Activated CD4-positive, CD25-positive, alpha-beta regulatory T cell (primary cell): ENCODE measurements around the gene OGN.

Experiments
- DNase-seq, 4 experiments: peaks; one replicate each; lab custom pipeline; 2025; lab: John Stamatoyannopoulos, UW

Gene OGN

DNA sequence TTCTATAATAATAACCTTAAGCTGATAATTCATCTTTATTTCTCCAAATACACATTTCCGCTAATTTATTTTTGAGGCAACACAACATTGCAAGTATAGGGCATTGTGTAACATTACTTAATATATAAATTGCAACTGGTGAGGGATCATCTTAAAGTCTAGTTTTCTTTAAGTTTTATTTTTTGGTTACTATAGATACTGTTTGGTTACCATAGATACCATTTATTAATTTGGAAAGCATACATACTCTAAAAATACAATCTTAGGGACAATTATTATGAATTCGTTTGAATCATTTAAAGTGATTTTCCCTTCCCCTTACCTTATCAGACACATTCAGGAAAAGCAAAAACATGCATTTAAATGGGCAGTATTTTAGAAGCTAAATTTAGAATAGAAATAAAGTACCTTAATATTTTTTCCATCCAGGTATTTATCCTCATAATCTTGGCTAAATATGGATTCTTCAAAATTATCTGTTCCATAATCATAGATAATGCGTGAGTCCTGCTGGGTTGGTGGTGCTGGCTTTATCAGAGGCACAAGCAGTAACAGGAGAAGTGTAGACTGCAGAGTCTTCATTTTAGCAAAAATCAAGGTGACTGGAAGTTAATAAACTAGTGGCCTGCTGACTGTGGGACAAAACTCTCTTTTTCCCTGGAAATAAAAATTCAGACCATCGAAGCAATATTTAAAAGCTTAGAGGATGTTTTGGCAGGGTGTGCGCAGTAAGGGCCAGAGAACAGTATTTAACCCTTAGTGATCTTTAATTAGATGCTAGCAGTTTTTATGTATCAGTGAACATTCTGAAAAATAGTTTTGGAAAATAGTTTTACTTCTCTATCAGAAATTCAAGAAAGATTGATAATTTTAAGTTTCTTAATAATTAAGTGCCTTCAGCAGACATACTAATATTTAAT is 1.3 kb downstream of the OGN start:
- no peak for DNase-seq

- DNase-seq, result no peak
These were observed 2.0 kb downstream of the OGN start for GRCh38 chr9:92402360-92402759.

DNA sequence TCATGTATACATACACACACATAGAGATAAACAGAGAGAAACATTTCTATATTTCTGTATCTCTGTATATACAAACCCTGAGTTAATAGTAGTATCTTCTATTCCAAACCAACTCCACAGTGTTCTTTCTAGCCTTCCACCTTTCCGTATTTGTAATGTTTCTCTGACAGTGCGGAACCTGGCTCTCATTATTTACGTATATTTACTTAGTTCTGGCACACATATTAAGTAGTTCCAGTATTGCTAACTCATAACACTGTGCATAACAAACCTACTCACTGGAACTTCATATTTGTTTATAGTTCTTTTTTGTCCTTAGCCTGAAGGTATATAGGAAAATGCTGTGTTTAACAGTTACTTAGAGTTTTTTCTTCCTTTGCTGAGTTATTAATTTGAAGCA is 6.5 kb downstream of the OGN start:
- DNase-seq, result no peak

DNA sequence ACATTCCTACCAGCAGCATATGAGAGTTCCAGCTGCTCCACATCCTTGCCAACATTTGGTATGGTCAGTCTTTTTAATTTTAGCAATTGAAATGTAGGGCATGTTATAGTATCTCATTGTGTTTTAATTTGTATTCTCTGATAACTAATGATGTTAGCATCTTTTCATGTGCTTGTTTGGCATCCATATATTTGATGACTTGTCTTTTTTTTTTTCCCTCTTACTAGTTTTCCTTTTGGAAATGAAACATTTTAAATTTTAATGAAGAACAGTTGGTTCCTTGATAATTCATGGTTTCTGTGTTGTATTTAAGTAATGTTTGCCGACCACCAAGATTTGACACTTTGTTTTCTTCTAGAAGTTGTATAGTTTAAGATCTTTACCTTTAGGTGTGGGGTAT is 8.8 kb downstream of the OGN start:
- no peak for DNase-seq

DNA sequence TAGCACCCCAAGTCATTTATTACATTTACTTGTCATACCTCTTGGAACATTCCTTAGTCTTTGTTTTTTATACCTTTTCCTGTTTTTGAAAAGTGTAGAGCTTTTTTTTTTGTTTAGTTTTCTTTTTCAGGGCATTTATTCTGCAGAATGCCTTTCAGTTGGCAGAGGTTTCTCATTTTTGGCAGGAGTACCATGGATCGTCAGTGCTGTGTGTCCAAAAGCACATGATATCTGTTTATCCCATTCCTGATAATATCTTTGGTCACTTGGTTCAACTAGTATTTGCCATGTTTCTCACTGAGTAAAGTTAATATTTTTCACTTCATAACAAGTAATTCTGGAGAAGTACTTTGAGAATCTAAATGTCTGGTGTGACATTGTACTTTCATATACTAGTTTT is 10.7 kb downstream of the OGN start:
- DNase-seq, result no peak

DNA sequence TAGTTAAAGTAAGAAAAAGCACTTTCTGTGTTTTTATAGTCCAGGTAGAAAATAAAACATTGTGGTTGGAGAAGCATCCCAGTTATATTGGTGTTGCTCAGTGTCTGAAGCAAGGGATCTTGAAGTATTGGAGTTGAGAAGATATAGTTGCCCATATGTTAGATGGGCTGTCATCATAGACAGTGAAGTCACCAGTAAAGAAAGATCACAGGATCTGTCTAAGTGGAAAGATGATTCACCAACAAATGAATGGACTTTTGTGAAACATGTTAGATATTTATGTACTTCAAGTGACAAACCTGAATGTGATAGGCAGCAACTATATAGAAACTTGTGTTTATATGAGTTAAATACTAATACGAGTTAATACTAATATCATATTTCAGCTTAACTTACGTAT is 11.7 kb downstream of the OGN start:
- DNase-seq, result no peak

DNA sequence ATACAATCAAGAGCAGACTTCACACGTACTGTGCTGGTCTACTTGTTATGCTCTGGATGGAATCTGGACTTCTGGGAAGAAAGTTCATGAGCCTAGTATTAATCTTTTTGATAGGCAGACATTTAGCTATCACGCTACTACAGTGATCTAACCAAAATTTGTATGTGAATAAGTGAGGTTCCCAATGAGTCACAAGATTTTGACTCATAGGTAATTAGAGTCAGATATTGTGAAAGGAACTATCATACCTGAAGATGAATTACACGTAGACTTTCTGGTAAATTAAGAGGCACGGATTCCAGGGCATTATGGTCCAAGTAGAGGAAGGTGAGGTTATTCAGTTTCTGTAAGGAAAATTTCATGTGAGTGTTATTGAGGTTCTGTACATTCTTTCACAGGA is 18.4 kb downstream of the OGN start:
- DNase-seq, result no peak

DNA sequence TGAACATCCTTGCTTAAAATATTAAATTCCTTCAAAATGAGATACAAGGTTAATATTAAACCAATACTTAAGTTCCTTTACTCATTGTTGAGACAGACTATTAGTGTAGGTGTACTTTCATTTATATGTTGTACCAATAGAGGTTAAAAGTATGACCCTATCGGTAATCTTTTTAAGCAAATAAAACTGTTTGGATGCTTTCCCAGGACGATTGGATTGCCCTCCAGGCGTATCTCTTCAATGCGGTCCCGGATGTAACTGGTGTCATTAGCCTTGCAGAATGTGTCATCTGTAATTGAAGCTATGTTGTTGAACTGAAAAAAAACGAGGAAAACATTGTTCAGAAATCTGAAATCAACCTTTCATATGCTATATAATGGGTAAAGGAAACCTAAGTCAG is 18.9 kb downstream of the OGN start:
- no peak for DNase-seq

GRCh38 chr9:92385001-92385400 is 19.4 kb downstream of the OGN start:
- no peak for DNase-seq

DNA sequence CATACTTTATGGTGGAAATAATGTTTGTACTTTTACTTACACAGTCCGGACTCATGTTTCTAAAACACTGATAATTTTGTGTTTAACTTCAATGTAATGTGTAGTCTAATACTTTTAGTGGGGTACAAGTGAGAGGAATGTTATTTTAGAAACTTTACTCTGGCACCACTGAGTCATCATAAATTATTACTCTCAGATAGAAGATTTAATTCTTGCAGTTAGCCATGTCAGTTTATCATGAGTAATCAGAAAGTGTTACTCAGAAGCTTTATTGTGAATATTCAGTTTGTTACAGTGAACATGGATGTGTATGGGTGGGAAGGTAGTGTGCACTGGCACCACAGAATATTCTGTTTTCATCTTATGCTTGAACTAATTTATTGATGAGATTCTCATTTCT is 20.0 kb downstream of the OGN start:
- DNase-seq, result no peak

- DNase-seq, result no peak
These were observed 22.6 kb downstream of the OGN start for GRCh38 chr9:92381775-92382174.

GRCh38 chr9:92380603-92381002 is 23.8 kb downstream of the OGN start:
- no peak for DNase-seq

DNA sequence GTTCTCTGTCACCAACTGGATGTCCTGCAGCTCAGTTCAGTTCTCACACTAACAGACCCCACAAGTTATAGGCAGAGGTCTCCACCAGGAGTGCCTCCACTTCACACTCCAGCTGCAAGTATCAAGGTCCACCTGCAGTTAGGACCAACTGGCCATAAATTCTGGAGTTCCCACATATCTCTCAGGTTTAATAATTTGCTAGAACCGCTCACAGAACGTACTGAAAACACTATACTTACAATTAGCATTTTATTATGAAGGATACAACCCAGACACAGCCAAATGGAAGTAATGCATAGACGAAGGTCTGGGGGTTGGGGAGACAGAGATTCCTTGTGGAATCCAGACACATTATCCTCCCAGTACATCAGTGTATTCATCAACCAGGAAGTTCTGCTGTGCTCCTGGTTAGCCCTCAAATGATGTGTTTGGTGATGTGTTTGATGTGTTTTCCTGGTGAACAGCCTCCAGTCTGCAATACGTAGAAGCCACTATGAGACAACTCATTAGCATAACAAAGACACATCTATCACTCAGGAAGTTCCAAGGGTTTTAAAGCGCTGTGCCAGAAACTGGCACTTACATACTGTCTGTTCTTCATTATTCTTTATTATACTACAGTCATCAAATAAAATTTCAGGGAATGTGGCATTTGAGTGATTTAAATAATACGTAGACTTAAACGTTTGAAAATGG is 25.4 kb downstream of the OGN start:
- no peak for DNase-seq

DNA sequence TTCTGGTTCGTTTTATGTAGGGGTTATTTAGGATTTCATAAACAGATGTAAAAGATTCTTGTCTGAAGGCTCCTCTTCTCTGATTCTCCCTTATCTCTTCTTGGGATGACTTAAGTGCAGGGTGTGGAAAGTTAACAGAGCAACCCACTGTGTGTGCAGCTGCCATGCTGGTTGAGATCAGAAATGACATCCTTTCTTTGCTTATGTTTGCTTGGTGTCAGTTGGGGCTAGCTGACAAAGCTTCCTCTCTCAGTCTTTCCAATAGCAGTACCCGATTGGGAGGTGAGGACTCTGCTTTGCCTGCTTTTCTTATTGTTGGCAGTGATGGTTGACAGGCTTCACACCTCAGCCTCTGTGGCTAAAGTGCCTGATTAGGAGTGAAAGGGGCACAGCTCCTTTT is 26.5 kb downstream of the OGN start:
- no peak for DNase-seq

GRCh38 chr9:92373167-92373566 is 31.2 kb downstream of the OGN start:
- DNase-seq, result no peak

- DNase-seq, result no peak
These were observed 35.3 kb downstream of the OGN start for GRCh38 chr9:92369075-92369474.

DNA sequence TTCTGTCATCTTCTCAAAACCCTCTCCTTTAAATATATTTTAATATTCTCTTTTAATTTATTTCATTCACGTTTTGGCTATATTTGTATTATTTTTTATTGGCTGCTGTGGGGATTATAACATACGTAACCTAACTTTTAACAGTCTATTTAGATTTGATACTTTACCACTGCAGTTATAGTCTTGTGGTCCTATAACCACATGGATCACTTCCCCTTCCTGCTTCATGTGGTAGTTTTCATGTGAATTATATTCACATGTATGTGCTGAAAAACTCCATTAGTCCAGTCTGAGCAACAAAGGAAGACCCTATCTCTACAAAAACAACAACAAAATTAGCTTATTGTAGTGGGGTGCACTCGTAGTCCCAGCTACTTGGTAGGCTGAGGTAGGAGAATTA is 44.3 kb downstream of the OGN start:
- DNase-seq, result no peak

- no peak for DNase-seq
These were observed 44.9 kb downstream of the OGN start for GRCh38 chr9:92359394-92359995.

DNA sequence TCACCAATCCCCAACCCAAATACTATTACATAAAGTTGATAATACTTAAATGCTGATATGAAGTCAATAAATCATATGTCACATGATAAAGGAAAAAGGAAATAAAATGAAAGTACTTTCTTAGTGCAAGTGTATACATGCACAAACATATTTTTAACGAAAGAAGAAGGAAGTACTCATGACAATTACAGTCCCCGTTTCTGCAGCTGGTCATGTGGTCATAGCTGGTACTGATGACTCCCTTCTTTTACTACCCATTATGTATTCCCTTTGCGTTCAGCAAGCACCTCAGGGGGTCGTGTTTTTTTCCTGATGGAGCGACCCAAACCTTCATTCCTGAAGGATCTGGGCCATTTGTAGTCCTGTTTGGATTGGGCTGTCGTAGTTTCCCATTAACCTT is 51.3 kb downstream of the OGN start:
- no peak for DNase-seq

- no peak for DNase-seq
These were observed 53.6 kb downstream of the OGN start for GRCh38 chr9:92350740-92351133.

DNA sequence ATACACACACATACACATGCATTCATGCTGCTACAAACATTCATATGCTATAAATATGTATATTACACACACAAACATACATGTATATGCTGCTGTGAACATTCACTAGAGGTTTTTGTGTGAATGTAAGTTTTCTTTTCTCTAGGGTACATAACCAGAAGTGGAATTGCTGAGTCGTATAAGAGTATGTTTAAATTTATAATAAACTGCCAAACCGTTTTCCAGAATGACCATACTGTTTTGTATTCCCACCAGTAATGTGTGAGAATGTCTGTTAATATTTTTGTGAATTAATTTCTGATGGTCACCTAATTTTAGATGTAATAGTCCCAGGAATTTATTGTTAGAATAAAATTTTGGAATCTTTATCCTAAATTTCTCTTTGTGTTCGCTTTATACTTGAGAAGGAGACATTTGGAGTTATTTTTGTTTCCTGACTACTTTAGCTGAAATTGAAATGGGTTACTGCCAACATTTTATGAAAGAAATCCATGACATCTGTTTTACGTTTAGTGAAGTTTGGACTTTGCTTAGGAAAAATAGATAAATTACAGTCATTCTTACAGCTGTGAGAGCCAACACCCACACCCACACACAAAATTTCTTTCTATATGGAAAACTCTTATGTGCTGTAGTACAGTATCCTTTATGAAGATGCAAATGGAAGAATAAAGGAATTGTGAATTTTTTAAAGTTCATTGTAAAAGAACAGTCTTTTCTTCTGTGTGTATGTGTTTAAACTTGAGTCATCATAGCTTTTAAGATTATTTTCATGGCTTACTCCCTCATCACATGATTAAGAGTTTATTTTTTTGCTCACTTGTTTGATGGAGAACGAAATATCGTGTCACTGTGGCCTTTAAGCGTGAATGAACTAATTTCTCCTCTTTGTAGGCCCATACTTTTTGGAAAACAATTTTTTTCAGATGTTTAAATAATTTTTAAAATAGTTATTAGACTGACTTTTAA is 54.3 kb downstream of the OGN start:
- DNase-seq, result no peak

GRCh38 chr9:92345582-92345981 is 58.8 kb downstream of the OGN start:
- DNase-seq, result no peak
